HEK293T (cell line): Measurements from ENCODE around the gene PIANP.
A peak's percentile ranks its signal among the peaks of the same experiment; 100 is the strongest.

Source experiments
- CTCF ChIA-PET: fragments of 350-600 bp; formaldehyde crosslinking; extraction: SDS; loops from one replicate; lab custom pipeline; 2021; ENCODE audit warnings: antibody characterized with exemption, inconsistent platforms; lab: Yijun Ruan, JAX
- POLR2A ChIA-PET: fragments of 350-600 bp; formaldehyde crosslinking; extraction: SDS; loops from one replicate; lab custom pipeline; 2020; ENCODE audit warnings: antibody characterized with exemption, inconsistent platforms; lab: Yijun Ruan, JAX
- DNase-seq: peaks from one replicate; pipeline ENCODE4 v3.0.0; 2012; ENCODE audit warnings: mixed read lengths; ENCODE audit errors: extremely low spot score
- ARNT ChIP-seq: fragments of 450-650 bp; IDR thresholded peaks from 2 replicates; pipeline ENCODE4 v1.6.1; 2017; ENCODE audit warnings: mild to moderate bottlenecking
- BHLHE40 ChIP-seq: fragments of 450-650 bp; IDR thresholded peaks from 2 replicates; pipeline ENCODE4 v1.6.1; 2016; ENCODE audit warnings: mild to moderate bottlenecking, moderate library complexity, borderline replicate concordance
- CTBP1 ChIP-seq: fragments of 450-650 bp; IDR thresholded peaks from 2 replicates; pipeline ENCODE4 v1.6.1; 2016; ENCODE audit warnings: borderline replicate concordance
- ELF4 ChIP-seq: fragments of 450-650 bp; IDR thresholded peaks from 2 replicates; pipeline ENCODE4 v1.6.1; 2017; ENCODE audit warnings: antibody characterized with exemption
- FOXA1 ChIP-seq: fragments of 450-650 bp; IDR thresholded peaks from 2 replicates; pipeline ENCODE4 v1.6.1; 2016; ENCODE audit warnings: mild to moderate bottlenecking
- FOXK2 ChIP-seq: fragments of 450-650 bp; IDR thresholded peaks from 2 replicates; pipeline ENCODE4 v1.6.1; 2016; ENCODE audit warnings: mild to moderate bottlenecking
- FOXM1 ChIP-seq: fragments of 450-650 bp; IDR thresholded peaks from 2 replicates; pipeline ENCODE4 v1.6.1; 2017; ENCODE audit warnings: mild to moderate bottlenecking, borderline replicate concordance
- HDGF ChIP-seq: fragments of 450-650 bp; IDR thresholded peaks from 2 replicates; pipeline ENCODE4 v1.6.1; 2017; ENCODE audit warnings: antibody characterized with exemption, borderline replicate concordance
- L3MBTL2 ChIP-seq: fragments of 450-650 bp; conservative IDR thresholded peaks from 2 replicates; pipeline ENCODE4 v1.6.1; 2016; ENCODE audit warnings: mild to moderate bottlenecking
- LEF1 ChIP-seq: fragments of 450-650 bp; IDR thresholded peaks from 2 replicates; pipeline ENCODE4 v1.6.1; 2017; ENCODE audit warnings: mild to moderate bottlenecking, borderline replicate concordance
- NFRKB ChIP-seq: fragments of 450-650 bp; IDR thresholded peaks from 2 replicates; pipeline ENCODE4 v1.6.1; 2016; ENCODE audit warnings: mild to moderate bottlenecking, moderate library complexity
- PKNOX1 ChIP-seq: fragments of 450-650 bp; IDR thresholded peaks from 2 replicates; pipeline ENCODE4 v1.6.1; 2016
- SP1 ChIP-seq: fragments of 450-650 bp; IDR thresholded peaks from 2 replicates; pipeline ENCODE4 v1.6.1; 2017
- SUZ12 ChIP-seq: fragments of 450-650 bp; IDR thresholded peaks from 2 replicates; pipeline ENCODE4 v1.6.1; 2016; ENCODE audit warnings: mild to moderate bottlenecking
- TARDBP ChIP-seq: fragments of 450-650 bp; IDR thresholded peaks from 2 replicates; pipeline ENCODE4 v1.6.1; 2016
- ZNF384 ChIP-seq: fragments of 450-650 bp; IDR thresholded peaks from 2 replicates; pipeline ENCODE4 v1.6.1; 2016

Gene PIANP

GRCh38 chr12:6666211-6666610 lies 34.4 kb downstream of the PIANP start:
- CTCF ChIA-PET = interaction anchor here (0.6 to 1.3 kb wide), 2 partner anchors 23 to 47 kb away, joined by 3 to 4 read pairs; partner anchors contain the start of gene ZNF384
- no peak for DNase-seq
- no peak for TF ChIP-seq FOXK2
- TF ChIP-seq CTBP1 = no peak
- no peak for TF ChIP-seq TARDBP
- TF ChIP-seq BHLHE40 = no peak
- TF ChIP-seq FOXM1 = no peak
- TF ChIP-seq LEF1 = no peak
- TF ChIP-seq HDGF = no peak
- TF ChIP-seq ELF4 = no peak
- no peak for TF ChIP-seq PKNOX1
- no peak for TF ChIP-seq L3MBTL2
- TF ChIP-seq FOXA1 = no peak
- TF ChIP-seq NFRKB = no peak
- TF ChIP-seq SP1 = no peak
- no peak for TF ChIP-seq SUZ12
- no peak for TF ChIP-seq ZNF384
- no peak for TF ChIP-seq ARNT
- POLR2A ChIA-PET = interaction anchor here (1.2 to 6.6 kb wide), 4 partner anchors 23 to 98 kb away, joined by 3 to 59 read pairs (median 5); partner anchors contain the start of genes MLF2, NOP2 and ZNF384

GRCh38 chr12:6664902-6665301 lies 35.7 kb downstream of the PIANP start:
- TF ChIP-seq FOXA1 (no peak), LEF1 (no peak), TARDBP (no peak), ELF4 (no peak), NFRKB (no peak), FOXK2 (no peak), PKNOX1 (no peak), BHLHE40 (no peak), ARNT (no peak), SUZ12 (no peak), CTBP1 (no peak), SP1 (no peak), ZNF384 (no peak), HDGF (no peak), FOXM1 (no peak)
- DNase-seq = no peak
- POLR2A ChIA-PET = interaction anchor here (1.0 to 6.6 kb wide), 3 partner anchors 24 to 97 kb away, joined by 3 to 59 read pairs (median 5); partner anchors contain the start of genes NOP2 and ZNF384
- CTCF ChIA-PET = interaction anchor here (1.2 to 2.2 kb wide), 3 partner anchors 20 to 102 kb away, joined by 6 read pairs; partner anchors contain the start of gene PTMS

GRCh38 chr12:6662906-6663742 lies 37.5 kb downstream of the PIANP start, which contains the start of gene ING4:
Gene ING4 (minus strand): TSS chr12:6663119. CDS start chr12:6663101, 18 bp downstream.
- ChIA-PET POLR2A (interaction anchor here (6.6 kb wide), 1 partner anchor 26 kb away, joined by 59 read pairs; the partner anchor contains the start of gene ZNF384), CTCF (interaction anchor here (0.6 to 2.2 kb wide), 2 partner anchors 103 to 221 kb away, joined by 3 to 6 read pairs; partner anchors contain the start of gene PTMS)
- peak; percentile 98 for DNase-seq
- no peak for TF ChIP-seq FOXA1
- peak; percentile 90 for TF ChIP-seq FOXK2
- no peak for TF ChIP-seq ZNF384
- peak; percentile 96 for TF ChIP-seq L3MBTL2
- 0 out of 2 replicates have a peak, but pooled peaks have one; percentile 31 for TF ChIP-seq NFRKB
- peak; percentile 78 for TF ChIP-seq PKNOX1
- TF ChIP-seq CTBP1 = no peak
- TF ChIP-seq ELF4 = peak; percentile 99
- no peak for TF ChIP-seq HDGF
- TF ChIP-seq FOXM1 = no peak
- no peak for TF ChIP-seq ARNT
- no peak for TF ChIP-seq SUZ12

GRCh38 chr12:6662602-6662905 lies 38.1 kb downstream of the PIANP start:
- CTCF ChIA-PET = interaction anchor here (0.6 kb wide), 1 partner anchor 101 kb away, joined by 3 read pairs; no protein-coding TSS in a partner anchor
- POLR2A ChIA-PET = interaction anchor here (1.2 kb wide), 1 partner anchor 27 kb away, joined by 4 read pairs; the partner anchor contains the start of gene ZNF384
- peak; percentile 65 for DNase-seq
- TF ChIP-seq FOXA1 (no peak), SUZ12 (no peak), ZNF384 (no peak), TARDBP (no peak), CTBP1 (no peak), FOXK2 (no peak)

- ChIA-PET POLR2A (no interaction called here), CTCF (no interaction called here)
- no peak for DNase-seq
These were observed 46.6 kb downstream of the PIANP start for GRCh38 chr12:6653987-6654386.

More at GRCh38 chr12:6653987-6654386, 46.6 kb downstream of the PIANP start:
- no peak for TF ChIP-seq HDGF
- TF ChIP-seq PKNOX1 = no peak
- no peak for TF ChIP-seq CTBP1
